ENCODE results near the gene ZCWPW1.
"Not testable (repeated sequence)": the region's sequence is repeated elsewhere in the genome, so short reads cannot be mapped to it uniquely, and the experiment has no call there.

The ZCWPW1 gene

DNA sequence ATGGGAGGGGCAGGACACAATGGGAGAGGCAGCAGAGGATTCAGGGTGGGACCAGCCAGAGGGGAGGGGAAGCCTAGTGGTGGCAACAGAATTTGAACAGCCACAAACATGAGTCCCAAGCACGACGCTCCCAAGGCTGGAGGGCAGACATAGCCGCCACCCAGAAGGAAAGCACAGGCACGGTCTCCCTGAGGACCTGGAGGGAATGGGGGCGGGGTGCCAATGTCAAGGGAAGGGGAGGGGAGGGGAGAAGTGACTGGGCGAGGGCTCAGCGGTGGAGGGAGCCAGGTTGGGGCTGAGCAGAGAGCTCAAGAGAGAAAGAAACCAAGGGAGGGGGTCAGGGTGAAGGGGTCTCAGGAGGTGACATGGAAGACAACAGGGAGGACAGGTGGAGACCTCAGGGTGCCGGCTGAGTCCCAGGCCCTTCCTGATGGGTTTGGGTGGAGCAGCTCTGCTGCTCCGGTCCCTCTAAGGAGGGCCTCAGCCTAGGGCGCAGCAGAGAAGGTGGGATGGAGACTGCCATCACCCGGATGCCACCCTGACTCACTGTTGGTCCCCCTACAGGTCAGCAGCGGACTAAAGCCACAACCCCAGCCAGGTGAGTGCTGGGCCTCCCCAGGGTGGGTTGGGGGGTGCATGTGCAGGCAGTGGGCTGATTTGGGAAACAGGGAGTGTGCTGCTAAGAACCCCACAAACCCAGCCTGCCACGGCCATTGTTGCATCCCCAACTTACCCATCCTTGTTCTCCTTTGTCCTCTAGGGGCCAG, 31.0 kb downstream of the ZCWPW1 start:
- no peak for DNase-seq

DNA sequence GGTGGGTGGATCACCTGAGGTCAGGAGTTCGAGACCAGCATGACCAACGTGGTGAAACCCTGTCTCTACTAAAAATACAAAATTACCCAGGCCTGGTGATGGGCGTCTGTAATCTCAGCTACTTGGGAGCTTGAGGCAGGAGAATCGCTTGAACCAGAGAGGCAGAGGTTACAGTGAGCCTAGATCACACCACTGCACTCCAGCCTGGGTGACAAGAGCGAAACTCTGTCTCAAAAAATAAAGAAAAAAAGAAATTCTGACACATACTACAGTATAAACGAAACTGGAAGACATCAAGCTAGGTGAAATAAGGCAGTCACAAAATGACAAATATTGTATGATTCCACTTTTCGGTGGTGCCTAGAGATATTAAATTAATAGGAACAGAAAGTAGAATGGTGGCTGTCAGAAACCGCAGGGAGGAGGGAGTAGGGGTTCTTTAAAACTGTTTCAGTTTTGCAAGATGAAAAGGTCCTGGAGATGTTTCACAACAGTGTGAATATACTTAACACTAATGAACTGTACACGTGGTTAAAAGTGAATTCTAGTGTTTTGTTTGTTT, 32.0 kb downstream of the ZCWPW1 start:
- DNase-seq: no peak

DNA sequence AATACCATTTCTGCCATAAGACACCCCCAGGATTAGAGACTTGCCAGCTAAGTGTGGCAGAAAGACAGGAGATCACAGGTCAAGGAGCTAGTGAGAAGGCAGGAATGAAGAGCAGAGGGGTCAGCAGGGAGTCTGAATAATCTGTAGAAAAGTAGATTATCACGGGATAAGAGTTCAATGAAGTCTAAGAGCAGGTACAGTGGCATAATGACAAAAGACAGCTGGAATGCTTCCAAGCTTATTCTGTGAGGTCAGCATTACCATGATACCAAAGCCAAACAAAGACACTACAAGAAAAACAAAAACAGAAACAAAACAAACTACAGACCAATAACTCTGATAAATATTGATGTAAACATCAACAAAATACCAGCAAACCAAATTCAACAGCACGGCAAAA, 34.4 kb downstream of the ZCWPW1 start:
- no peak for DNase-seq

DNA sequence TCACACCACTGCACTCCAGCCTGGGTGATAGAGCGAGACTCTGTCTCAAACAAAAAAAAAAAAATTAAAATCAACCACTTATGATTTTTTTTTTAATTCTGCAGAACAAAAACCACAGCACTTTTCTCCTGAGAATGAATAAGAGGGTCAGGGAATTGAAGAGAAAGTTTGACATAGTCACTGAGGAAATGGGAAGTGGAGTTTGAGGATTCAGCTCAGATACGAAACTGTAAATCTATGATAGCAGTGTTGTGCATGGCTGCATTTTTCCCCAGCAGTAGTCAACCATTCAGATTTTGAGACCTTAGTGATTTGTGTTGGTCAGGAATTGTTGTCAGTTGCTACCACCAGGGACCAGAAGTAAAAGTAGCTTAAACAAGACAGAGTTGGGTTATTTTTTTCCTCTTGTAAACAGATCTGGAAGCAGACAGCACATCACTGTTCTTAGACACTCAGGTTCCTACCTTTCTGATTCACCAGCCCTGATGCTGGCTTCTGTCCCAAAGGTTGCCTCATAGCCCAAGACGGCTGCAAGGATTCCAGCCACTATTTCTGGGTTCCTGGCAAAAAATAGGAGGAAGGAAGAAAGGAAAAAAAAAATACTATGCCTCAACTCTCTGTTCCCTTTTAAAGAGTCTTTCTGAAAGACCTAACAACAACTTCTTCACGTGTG, 35.1 kb downstream of the ZCWPW1 start:
- DNase-seq: no peak

DNA sequence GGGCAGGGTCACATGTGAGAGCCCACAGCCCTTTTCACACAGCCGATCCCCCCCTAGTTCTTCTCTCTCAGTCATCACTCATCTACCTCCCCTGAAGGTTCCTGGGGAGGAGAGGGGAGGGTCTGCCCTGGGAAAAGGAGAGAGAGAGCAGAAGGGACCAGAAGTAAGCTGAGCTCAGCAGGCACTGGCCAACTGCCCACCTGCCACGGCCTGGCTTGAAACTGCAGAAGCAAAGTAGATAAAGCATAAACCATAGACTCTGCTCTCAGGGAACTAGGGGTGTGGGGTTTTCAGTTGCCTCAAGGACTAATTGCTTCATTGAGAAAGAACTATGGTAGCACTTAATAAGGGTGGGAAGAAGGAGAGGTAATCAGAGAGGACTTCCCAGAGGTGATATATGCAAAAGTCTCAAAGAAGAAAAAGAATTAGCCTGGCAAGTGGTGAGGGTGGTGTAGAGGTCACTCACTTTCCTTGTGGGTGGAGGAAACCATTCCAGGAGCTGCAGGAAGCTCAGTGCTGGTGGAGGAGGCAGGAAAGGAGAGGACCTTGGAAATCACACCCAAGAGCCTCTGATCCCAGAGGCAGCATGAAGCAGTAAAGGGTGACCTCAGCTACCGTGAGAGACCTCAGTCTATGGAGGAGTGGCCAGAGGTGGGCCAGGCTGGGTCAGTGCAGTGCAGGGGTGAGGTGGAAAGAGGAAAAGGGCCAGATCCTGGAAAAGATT, 38.1 kb downstream of the ZCWPW1 start:
- DNase-seq: no peak

DNA sequence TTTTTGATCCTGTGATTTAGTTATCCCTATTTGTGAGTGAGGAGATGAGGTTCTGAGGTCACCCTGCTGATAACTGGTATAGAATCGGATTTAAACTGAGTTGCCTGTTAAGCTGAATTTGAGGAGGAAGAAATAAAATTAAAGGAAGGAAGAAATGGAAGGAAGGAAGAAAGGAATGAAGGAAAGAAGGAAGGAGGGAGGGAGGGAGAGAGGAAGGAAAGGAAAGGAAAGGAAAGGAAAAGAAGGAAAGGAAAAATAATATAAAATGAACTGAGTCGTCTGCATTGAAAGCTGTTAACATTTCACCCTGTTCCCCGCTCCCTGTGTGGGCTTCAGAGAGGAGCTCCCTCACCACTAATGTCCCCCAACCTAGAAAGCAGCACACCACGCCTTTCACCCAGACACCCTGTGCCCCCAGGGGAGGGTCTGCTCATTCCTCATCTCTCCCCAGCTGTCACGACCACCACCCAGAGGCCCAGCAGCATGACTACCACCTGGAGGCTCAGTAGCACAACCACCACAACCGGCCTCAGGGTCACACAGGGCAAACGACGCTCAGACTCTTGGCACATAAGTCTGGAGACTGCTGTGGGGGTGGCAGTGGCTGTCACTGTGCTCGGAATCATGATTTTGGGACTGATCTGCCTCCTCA, 38.9 kb downstream of the ZCWPW1 start:
- DNase-seq: no peak

DNA sequence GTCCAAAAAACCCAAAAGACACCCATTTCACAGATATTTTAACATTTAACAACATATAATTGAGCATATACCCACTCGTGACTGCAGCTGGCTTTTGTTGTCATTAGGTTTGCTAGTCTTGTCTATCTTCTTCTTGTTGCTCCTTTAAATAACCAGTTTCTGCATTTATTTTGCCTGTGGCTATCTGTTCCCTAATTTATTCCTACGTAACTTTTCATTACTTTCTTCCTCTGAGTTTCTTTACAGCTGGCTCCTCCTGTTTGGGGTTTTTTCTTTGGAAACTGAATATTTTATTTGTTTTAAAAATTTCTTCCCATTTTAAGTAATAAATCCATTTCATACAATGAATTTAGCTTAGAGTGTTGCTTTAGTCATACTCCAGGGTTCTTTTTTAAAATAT, 40.8 kb downstream of the ZCWPW1 start:
- no peak for DNase-seq

DNA sequence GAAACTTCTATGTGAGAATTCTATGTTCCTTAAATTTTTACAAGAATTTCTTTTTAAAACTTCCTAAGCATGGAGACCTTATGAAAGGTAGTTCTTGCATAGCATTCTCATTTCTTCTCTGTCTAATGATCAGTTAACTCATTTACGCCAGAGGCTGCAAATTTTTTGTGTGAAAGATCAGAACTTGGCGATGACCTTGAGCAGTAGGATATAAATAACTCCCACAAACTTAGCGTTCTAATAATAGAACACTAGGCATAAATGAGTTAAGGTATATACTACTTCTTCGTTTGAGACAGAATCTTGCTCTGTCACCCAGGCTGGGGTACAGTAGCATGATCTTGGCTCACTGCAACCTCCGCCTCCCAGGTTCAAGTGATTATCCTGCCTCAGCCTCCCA, 41.6 kb downstream of the ZCWPW1 start:
- no peak for DNase-seq

DNA sequence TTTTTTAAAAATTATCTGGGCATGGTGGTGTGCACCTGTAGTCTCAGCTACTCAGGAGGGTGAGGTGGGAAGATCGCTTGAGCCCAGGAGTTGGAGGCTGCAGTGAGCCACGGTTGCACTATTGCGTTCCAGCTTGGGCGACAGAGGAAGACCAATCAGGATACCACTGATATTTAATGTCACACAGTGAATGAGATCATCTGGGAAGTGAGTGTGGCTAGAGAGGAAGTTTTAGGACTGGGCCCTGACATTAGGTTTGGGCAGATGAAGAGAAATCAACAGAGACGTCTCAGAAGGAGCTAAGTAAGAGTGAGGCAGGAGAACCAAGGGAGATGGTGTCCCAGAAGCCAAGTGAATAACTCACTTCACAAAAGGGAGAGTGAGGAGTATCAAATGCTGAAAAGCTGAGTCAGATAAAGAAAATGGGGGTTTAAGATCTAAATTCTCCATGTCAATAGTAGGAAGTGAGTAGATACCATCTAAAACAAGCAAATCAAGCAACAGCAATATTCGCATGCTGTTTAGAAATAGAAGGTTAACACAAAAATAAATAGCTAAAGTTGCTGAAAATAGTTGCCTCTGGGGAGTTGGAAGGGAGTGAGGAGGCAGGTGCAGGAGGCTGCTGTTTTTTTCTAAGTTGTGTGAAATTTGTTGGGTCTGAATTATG, 43.7 kb downstream of the ZCWPW1 start:
- DNase-seq: no peak

DNA sequence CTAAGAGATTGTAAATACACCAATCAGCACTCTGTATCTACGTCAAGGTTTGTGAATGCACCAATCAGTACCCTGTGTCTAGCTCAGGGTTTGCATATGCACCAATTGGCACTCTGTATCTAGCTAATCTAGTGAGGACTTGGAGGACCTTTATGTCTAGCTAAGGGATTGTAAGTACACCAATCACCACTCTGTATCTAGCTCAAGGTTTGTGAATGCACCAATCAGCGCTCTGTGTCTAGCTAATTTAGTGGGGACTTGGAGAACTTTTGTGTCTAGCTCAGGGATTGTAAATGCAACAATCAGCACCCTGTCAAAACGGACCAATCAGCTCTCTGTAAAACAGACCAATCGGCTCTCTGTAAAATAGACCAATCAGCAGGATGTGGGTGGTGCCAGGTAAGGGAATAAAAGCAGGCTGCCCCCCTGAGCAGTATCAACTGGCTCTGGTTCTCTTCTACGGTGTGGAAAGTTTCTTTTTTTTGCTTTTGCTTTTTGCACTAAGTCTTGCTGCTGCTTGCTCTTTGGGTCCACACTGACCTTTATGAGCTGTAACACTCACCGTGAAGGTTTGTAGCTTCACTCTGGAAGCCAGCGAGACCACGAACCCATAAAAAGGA, 46.2 kb downstream of the ZCWPW1 start:
- not testable (repeated sequence) for DNase-seq

DNA sequence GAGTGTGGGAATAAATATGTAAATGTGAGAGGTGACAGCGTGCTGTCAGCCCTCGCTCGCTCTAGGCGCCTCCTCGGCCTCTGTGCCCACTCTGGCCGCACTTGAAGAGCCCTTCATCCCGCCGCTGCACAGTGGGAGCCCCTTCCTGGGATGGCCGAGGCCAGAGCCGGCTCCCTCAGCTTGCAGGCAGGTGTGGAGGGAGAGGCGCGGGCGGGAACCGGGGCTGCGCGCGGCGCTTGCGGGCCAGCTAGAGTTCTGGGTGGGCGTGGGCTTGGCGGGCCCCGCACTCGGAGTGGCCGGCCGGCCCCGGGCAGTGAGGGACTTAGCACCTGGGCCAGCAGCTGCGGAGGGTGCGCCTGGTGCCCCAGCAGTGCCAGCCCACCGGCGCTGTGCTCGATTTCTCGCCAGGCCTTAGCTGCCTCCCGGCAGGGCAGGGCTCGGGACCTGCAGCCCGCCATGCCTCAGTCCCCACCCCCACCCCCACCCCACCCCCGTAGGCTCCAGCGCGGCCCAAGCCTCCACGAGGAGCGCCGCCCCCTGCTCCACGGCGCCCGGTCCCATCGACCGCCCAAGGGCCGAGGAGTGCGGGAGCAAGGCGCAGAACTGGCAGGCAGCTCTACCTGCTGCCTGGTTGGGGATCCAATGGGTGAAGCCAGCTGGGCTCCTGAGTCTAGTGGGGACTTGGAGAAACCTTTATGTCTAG, 46.8 kb downstream of the ZCWPW1 start:
- DNase-seq: not testable (repeated sequence)

DNA sequence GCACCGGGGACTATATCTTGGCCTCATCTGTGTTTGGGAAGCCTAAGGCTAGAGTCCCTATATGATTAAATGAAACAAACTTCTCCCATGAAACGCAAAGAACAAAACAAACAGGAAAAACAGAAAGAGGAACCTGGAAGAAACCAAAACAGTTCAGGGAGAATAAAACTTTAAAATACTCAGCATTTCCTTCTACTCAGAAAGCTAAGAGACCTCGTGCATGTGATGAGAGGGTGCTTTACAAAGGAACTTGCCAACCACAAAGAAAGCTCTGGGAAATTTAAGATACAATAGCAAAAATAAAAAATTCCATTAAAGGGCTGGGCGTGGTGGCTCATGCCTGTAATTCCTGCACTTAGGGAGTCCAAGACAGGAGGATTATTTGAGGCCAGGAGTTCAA, 48.3 kb downstream of the ZCWPW1 start:
- no peak for DNase-seq

DNA sequence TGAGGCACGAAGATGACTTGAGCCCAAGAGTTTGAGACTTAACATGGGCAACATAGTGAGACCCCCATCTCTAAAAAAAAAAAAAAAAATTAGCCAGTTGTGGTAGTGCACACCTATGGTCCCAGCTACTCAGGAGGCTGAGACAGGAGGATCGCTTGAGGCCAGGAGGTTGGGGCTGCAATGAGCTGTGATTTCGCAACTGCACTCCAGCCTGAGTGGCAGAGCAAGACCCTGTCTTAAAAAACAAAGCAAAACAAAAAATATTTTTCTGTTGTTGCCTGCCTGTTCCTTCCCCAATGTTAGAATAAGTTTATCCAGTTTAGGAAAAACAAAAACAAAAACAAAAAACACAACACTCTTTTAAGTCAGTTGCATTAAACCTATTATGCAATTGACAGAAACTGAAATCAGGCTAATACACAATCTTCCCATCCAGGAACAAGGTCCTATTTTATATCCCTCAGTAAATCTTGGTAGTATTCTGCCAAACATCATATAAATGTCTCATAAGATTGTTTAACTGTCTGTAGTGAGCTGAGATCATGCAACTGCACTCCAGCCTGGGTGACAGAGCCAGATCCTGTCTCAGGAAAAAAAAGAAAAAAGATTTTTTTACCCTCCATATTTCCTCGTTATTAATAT, 50.3 kb downstream of the ZCWPW1 start:
- no peak for DNase-seq

DNA sequence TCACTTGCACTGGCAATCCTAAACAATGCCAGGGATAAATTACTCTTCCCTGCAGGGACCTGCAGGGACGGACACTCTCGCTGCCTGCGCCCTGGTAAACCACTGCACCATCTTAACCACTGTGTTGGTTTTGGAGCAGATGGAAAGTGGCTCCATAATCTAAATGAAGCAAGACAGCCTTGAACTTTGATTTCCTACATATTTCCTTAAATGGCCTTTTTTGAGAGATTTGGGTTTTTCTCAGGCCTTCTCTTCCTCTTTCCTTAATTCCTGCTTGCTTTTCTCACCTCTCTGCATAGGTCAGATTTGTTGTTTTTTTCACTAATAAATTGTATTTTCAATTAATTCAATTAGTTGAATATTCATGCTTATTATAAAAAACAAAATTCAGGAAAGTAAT, 52.4 kb downstream of the ZCWPW1 start:
- DNase-seq: no peak

DNA sequence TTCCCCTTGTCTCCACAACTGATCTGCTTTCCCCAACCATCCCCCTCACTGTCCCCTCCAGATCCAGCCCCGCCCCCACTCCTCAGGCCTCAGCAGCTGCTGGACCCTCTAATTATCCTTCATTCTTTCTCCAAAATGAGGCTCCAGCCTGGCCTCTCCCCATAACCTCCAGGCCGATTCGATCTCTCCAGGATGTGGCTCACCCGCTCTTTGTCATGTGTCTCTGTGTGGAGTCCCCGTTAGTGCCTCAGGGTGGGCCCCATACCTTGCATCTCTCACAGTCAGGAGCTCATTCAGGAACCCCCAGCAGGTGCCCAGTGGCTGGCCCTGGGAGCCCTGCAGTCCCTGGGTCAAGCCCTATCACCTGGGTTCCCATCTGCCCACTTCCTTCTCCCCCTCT, 53.9 kb downstream of the ZCWPW1 start:
- DNase-seq: no peak

DNA sequence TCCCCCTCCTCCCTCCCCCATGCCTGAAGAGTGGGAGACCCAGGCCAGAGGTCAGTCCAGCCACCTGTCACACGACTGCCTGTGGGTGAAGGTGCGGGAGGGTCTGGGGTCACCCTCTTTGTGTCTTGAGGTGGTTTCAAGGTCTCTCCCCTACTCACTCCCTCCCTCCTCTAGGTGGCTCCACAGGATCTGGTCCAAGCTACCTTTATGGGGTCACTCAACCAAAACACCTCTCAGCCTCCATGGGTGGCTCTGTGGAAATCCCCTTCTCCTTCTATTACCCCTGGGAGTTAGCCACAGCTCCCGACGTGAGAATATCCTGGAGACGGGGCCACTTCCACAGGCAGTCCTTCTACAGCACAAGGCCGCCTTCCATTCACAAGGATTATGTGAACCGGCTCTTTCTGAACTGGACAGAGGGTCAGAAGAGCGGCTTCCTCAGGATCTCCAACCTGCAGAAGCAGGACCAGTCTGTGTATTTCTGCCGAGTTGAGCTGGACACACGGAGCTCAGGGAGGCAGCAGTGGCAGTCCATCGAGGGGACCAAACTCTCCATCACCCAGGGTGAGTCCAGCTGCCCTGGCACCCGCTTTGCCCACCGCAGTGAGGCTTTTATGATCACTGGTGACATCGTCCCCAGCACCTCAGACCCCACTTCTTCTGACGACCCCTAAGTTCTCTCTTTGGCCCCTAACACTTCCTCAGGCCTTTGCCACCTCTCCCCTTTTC, 54.5 kb downstream of the ZCWPW1 start:
- not testable (repeated sequence) for DNase-seq

DNA sequence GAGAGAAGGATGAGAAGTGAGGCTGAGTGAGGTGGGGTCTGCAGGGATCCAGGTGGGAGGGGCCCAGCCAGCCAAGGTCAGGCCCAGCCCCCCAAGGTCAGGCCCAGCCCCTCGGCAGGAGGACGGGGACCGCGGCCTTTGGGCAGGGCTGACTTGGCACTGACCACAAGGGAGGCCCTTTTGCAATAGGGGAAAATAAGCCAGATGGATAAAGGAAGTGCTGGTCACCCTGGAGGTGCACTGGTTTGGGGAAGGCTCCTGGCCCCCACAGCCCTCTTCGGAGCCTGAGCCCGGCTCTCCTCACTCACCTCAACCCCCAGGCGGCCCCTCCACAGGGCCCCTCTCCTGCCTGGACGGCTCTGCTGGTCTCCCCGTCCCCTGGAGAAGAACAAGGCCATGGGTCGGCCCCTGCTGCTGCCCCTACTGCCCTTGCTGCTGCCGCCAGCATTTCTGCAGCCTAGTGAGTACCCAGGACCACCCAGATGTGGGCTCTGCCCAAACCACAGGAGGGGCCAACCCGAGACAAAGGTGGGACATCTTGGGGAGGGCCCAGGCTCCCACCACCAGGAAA, 55.2 kb downstream of the ZCWPW1 start, which contains the start of gene PILRA:
TSS of gene PILRA (plus strand) at position 227 of the 571 bp plus-strand sequence. CDS start at position 397, 170 bp downstream.
- DNase-seq: no peak

DNA sequence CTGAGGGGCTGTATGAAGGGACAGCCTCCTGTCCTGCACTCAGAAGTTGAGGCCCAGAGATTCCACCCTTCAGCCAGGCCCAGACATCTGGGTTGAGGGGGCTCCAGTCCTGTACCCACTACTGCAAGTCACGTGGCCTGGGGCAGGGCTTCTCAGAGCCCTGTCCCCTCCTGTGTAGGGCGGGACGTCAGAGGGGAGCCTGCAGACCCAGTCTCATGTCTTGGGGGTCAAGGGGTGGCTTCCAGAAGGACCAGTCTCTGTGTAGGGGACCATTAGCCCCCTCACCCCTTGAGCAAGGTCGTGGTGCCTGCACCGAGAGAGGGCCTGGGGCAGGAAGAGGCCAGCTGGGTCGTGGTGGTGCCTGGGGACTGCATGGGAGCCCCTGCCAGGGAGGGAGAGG, 55.8 kb downstream of the ZCWPW1 start:
- DNase-seq: no peak

DNA sequence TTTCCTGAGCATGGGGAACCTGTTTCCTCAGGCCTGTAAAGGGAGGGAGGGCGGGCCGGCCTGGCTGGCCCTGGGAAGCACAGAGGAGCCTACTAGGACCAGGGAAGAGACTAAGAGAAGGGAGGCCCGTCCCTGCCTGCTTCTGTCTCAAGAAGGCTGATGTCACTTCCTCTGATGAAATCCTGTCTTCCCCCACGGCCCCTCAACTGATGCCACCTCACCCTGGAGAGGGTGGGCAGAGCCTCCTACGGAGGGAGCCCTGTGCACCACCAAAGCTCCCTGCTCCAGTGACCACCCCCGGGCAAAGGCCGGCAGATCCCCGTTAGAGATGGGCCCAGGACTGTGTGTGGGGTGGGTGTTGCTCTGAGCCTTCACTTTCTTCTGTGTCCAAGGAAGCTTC, 56.2 kb downstream of the ZCWPW1 start:
- no peak for DNase-seq

All from NCI-H2107 (cell line).